CD14-positive monocyte (primary cell): Measurements from ENCODE around the gene GAA. TPM values are rescaled to one million over a fixed set of nuclear protein-coding genes. Genes with fewer than 3 reads are reported as not detected.

Experiments used
- DNase-seq, 3 donors: peaks; one replicate each; pipeline ENCODE4 v3.0.0-alpha.2; 2011 to 2022
- H2AFZ ChIP-seq: 2 replicates; pipeline ENCODE4 v1.6.0; 2012; ENCODE audit warnings: mild to moderate bottlenecking, low read depth, low read length, inconsistent platforms; ENCODE audit not compliant: insufficient read depth, poor library complexity, severe bottlenecking
- H3K27ac ChIP-seq, 2 donors: 1 replicate in 1 of 2; 2 replicates in 1 of 2; pipeline ENCODE4 v1.5.1; 2012 to 2013; ENCODE audit warnings: low read length in 2 of 2, control low read depth in 1 of 2, inconsistent platforms in 1 of 2, low read depth in 1 of 2, mild to moderate bottlenecking in 1 of 2
- H3K27me3 ChIP-seq, 2 donors: one replicate each; pipeline versions ENCODE4 v1.6.0 to v1.6.1; 2011 to 2013; ENCODE audit warnings: low read length in 2 of 2; ENCODE audit not compliant: control insufficient read depth in 2 of 2, insufficient read depth in 2 of 2
- H3K36me3 ChIP-seq, 2 donors: replicated peaks in 1 of 2; 1 replicate in 1 of 2; 2 replicates in 1 of 2; pipeline versions ENCODE4 v1.5.1 to v1.6.1; 2012 to 2013; ENCODE audit warnings: low read length in 2 of 2, control low read depth in 1 of 2, inconsistent platforms in 1 of 2, mild to moderate bottlenecking in 1 of 2; ENCODE audit not compliant: insufficient read depth in 2 of 2, control insufficient read depth in 1 of 2
- H3K4me1 ChIP-seq, 2 donors: 1 replicate in 1 of 2; 2 replicates in 1 of 2; pipeline versions ENCODE4 v1.5.1 to v1.6.1; 2012 to 2013; ENCODE audit warnings: low read length in 2 of 2, control low read depth in 1 of 2, inconsistent platforms in 1 of 2, mild to moderate bottlenecking in 1 of 2, moderate library complexity in 1 of 2; ENCODE audit not compliant: insufficient read depth in 2 of 2, control insufficient read depth in 1 of 2
- H3K4me2 ChIP-seq: replicated peaks from 2 replicates; pipeline ENCODE3; 2012; ENCODE audit warnings: low read length, moderate library complexity, mild to moderate bottlenecking; ENCODE audit not compliant: poor library complexity, severe bottlenecking; ENCODE audit errors: extremely low read depth
- H3K4me3 ChIP-seq, 3 experiments: fragments of 200-600 bp in 1 of 3; sonication (generic) in 1 of 3; replicated peaks in 1 of 3; 1 replicate in 2 of 3; 2 replicates in 1 of 3; pipeline ENCODE4 v1.5.1; 2011 to 2013; ENCODE audit warnings: low read length in 3 of 3, mild to moderate bottlenecking in 3 of 3, control low read depth in 2 of 3, low read depth in 2 of 3, inconsistent platforms in 1 of 3, moderate library complexity in 1 of 3
- H3K79me2 ChIP-seq: 2 replicates; pipeline ENCODE4 v1.6.0; 2012; ENCODE audit warnings: mild to moderate bottlenecking, control low read depth, inconsistent platforms, low read length, moderate library complexity; ENCODE audit not compliant: insufficient read depth
- H3K9ac ChIP-seq: 2 replicates; pipeline ENCODE4 v1.6.0; 2017; ENCODE audit warnings: low read length, mild to moderate bottlenecking; ENCODE audit not compliant: insufficient read depth, poor library complexity, severe bottlenecking
- H3K9me3 ChIP-seq, 2 donors: replicated peaks in 1 of 2; 1 replicate in 1 of 2; 2 replicates in 1 of 2; pipeline versions ENCODE4 v1.5.1 to v1.6.1; 2012 to 2013; ENCODE audit warnings: low read length in 2 of 2, control low read depth in 1 of 2; ENCODE audit not compliant: control insufficient read depth in 1 of 2, insufficient read depth in 1 of 2
- H4K20me1 ChIP-seq: 2 replicates; pipeline ENCODE4 v1.6.0; 2012; ENCODE audit warnings: mild to moderate bottlenecking, low read length, control low read depth, moderate library complexity; ENCODE audit not compliant: insufficient read depth
- H3K27ac Mint-ChIP-seq, 7 donors: one replicate each; pipeline ENCODE4 v1.8.0; 2020; ENCODE audit warnings: mild to moderate bottlenecking in 7 of 7, mixed read lengths in 7 of 7, moderate library complexity in 6 of 7, inconsistent platforms in 2 of 7
- H3K27me3 Mint-ChIP-seq, 3 donors: one replicate each; pipeline ENCODE4 v1.8.0; 2021 to 2022; ENCODE audit warnings: low read depth in 3 of 3, mild to moderate bottlenecking in 3 of 3, mixed read lengths in 3 of 3, moderate library complexity in 3 of 3, inconsistent platforms in 1 of 3
- H3K36me3 Mint-ChIP-seq, 2 donors: one replicate each; pipeline ENCODE4 v1.8.0; 2020; ENCODE audit warnings: mixed read lengths in 2 of 2, inconsistent platforms in 1 of 2, mild to moderate bottlenecking in 1 of 2
- H3K4me1 Mint-ChIP-seq: one replicate; pipeline ENCODE4 v1.8.0; 2020; ENCODE audit warnings: mild to moderate bottlenecking, mixed read lengths
- H3K4me3 Mint-ChIP-seq, 2 donors: one replicate each; pipeline ENCODE4 v1.8.0; 2020; ENCODE audit warnings: mild to moderate bottlenecking in 2 of 2, mixed read lengths in 2 of 2, moderate library complexity in 1 of 2
- H3K9me3 Mint-ChIP-seq, 7 donors: one replicate each; pipeline ENCODE4 v1.8.0; 2020 to 2022; ENCODE audit warnings: mixed read lengths in 7 of 7, mild to moderate bottlenecking in 6 of 7, moderate library complexity in 6 of 7, inconsistent platforms in 2 of 7
- CTCF ChIP-seq: fragments of 200-600 bp; IDR thresholded peaks from one replicate; pipeline ENCODE4 v1.8.0; 2022; ENCODE audit warnings: antibody characterized with exemption, mild to moderate bottlenecking
- WGBS: methylation state at CpG from one replicate; pipeline ENCODE4 v1.1.5; 2013; ENCODE audit warnings: missing lambda C conversion rate; ENCODE audit not compliant: insufficient coverage; 5-methylcytosine and 5-hydroxymethylcytosine counted together
- intact Hi-C, 2 donors: fragments of 100-400 bp; cut with micrococcal nuclease; formaldehyde crosslinking; loops; one replicate each; pipeline versions ENCODE4 v1.15.0 to v1.15.1; 2023
- polyA plus RNA-seq, 3 donors: library from polyadenylated mRNA; depleted of rRNA in 1 of 3; unstranded in 2 of 3; stranded (reverse) in 1 of 3; fragments of 300-500 nt in 2 of 3; fragments of >200 nt in 1 of 3; fragmentation: Illumina TruSeq in 2 of 3; gene quantifications; 1 replicate in 2 of 3; 2 replicates in 1 of 3; pipeline ENCODE4 v1.2.3, GENCODE V29; 2012 to 2021

GAA gene
- polyA plus RNA-seq, 3 donors, result 116 to 140 (median 120) TPM

- TF ChIP-seq CTCF, result no peak
- H3K4me2 ChIP-seq, result no peak overlapping the region
- H3K4me1 ChIP-seq, result no peaks in the 10 kb centered on the region
- H3K27me3 ChIP-seq, result no peaks in the 10 kb centered on the region
- peaks cover 90 to 95% of the 10 kb centered on the region in 2 donors for H3K36me3 ChIP-seq
- Mint-ChIP-seq H3K4me3 (no peak overlapping the region), H3K27me3 (peaks cover 0 to 1% (median 1%) of the 10 kb centered on the region in 3 donors), H3K4me1 (no peaks in the 10 kb centered on the region), H3K36me3 (peaks cover 92 to 98% of the 10 kb centered on the region in 2 donors), H3K9me3 (no peaks in the 10 kb centered on the region), H3K27ac (no peak overlapping the region)
- DNase-seq, result no peak
- H3K4me3 ChIP-seq, result no peak overlapping the region
- H3K9ac ChIP-seq, result no peak overlapping the region
- peaks cover 15% of the 10 kb centered on the region for H4K20me1 ChIP-seq
- H3K9me3 ChIP-seq, result no peaks in the 10 kb centered on the region
- no peak overlapping the region for H3K27ac ChIP-seq
- H3K79me2 ChIP-seq, result peaks cover 11% of the 10 kb centered on the region
- no peak overlapping the region for H2AFZ ChIP-seq
- intact Hi-C loops, result no loop called here
- 100% methylated on average over 8 of the region's 9 CpGs for WGBS
Observed at GRCh38 chr17:80137131-80137530, 35.8 kb downstream of the GAA start.

GRCh38 chr17:80138856-80139426 lies 37.6 kb downstream of the GAA start:
- Mint-ChIP-seq H3K9me3 (no peaks in the 10 kb centered on the region), H3K36me3 (peaks cover 92 to 100% of the 10 kb centered on the region in 2 donors), H3K27ac (peak overlapping the region in 2 of 7 donors; percentile 58 to 69), H3K27me3 (peaks cover 0 to 1% (median 0%) of the 10 kb centered on the region in 3 donors), H3K4me1 (no peaks in the 10 kb centered on the region), H3K4me3 (no peak overlapping the region)
- Histone ChIP-seq H3K4me2 (no peak overlapping the region), H2AFZ (no peak overlapping the region), H3K27me3 (no peaks in the 10 kb centered on the region), H3K9me3 (no peaks in the 10 kb centered on the region), H3K27ac (no peak overlapping the region), H3K4me1 (no peaks in the 10 kb centered on the region), H3K4me3 (no peak overlapping the region), H3K36me3 (peaks cover 97 to 100% of the 10 kb centered on the region in 2 donors), H4K20me1 (peaks cover 33% of the 10 kb centered on the region), H3K79me2 (peaks cover 29% of the 10 kb centered on the region), H3K9ac (no peak overlapping the region)
- no peak for TF ChIP-seq CTCF
- intact Hi-C loops, result no loop called here
- WGBS, result 99% methylated on average over 8 of the region's 18 CpGs
- no peak for DNase-seq
